HUES48 (cell line): ENCODE data around the gene NSMF.

Source experiments
- H3K27ac ChIP-seq: one replicate; pipeline ENCODE4 v1.7.0; 2013; ENCODE audit warnings: low read depth, low read length, inconsistent platforms
- H3K27me3 ChIP-seq: 2 replicates; pipeline ENCODE4 v1.6.1; 2013; ENCODE audit warnings: mild to moderate bottlenecking, low read length; ENCODE audit not compliant: control insufficient read depth, insufficient read depth
- H3K36me3 ChIP-seq: 2 replicates; pipeline ENCODE4 v1.6.1; 2013; ENCODE audit warnings: low read length; ENCODE audit not compliant: control insufficient read depth, insufficient read depth
- H3K4me1 ChIP-seq: 2 replicates; pipeline ENCODE4 v1.6.1; 2013; ENCODE audit warnings: mild to moderate bottlenecking, low read length; ENCODE audit not compliant: control insufficient read depth, insufficient read depth
- H3K4me3 ChIP-seq: 2 replicates; pipeline ENCODE4 v1.5.1; 2013; ENCODE audit warnings: mild to moderate bottlenecking, low read depth, low read length
- H3K9ac ChIP-seq: 2 replicates; pipeline ENCODE4 v1.6.1; 2013; ENCODE audit warnings: mild to moderate bottlenecking, low read depth, low read length, moderate library complexity
- H3K9me3 ChIP-seq: 2 replicates; pipeline ENCODE4 v1.6.1; 2013; ENCODE audit warnings: low read length; ENCODE audit not compliant: control insufficient read depth, insufficient read depth

Gene NSMF

DNA sequence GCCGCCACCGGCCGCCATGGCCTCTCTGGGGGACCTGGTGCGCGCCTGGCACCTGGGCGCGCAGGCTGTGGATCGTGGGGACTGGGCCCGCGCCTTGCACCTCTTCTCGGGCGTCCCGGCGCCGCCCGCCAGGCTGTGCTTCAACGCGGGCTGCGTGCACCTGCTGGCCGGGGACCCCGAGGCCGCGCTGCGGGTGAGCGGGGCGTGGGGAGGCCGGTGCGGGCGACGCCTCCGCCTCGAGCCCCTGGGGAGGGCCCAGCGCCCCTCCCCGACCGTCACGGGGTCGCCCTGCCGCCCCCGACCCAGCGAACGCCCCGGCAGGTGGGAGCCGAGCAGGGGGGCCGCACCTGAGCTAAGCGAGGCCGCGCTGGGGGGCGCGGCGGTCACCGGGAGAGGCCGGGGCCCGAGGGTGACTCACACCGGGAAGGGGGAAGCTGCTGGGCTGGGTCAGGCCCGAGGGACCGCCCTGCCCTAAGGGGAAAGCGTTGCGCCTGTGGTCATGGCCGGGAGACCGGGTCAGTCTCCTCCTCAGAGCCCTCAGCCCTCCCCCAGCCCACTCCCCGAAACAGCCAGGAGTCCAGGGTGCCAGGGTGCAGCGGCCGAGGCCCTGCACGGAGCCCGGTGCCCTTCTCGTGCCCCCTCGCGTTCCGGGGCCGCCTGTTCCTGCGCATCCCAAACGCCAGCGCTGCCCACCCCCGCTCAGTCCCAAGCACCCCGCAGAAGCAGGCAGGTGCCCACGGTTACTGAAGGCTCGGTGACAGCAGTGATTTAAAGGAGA, 35.4 kb downstream of the NSMF start:
- Histone ChIP-seq H3K27me3 (peaks cover 15% of the 10 kb centered on the region; the same call in 1 of the 2 replicates), H3K36me3 (no peaks in the 10 kb centered on the region), H3K27ac (no peak overlapping the region), H3K9me3 (no peaks in the 10 kb centered on the region), H3K4me1 (no peaks in the 10 kb centered on the region), H3K4me3 (peak overlapping the region; percentile 58), H3K9ac (no peak overlapping the region)

- H3K4me1 ChIP-seq = no peaks in the 10 kb centered on the region
- no peaks in the 10 kb centered on the region for H3K9me3 ChIP-seq
- H3K27ac ChIP-seq = no peak within 1 kb of the TSS
- peaks cover 15% of the 10 kb centered on the region; the same call in 1 of the 2 replicates for H3K27me3 ChIP-seq
- peak within 1 kb of the TSS; percentile 85 for H3K4me3 ChIP-seq
- no peaks in the 10 kb centered on the region for H3K36me3 ChIP-seq
- H3K9ac ChIP-seq = peak within 1 kb of the TSS; percentile 34; the same call in 1 of the 2 replicates
Observed at GRCh38 chr9:137422604-137423513, 36.3 kb downstream of the NSMF start, which contains the start of the genes EXD3 and NOXA1. Gene EXD3, minus strand, starts transcription at chr9:137423162. Its CDS starts 27,805 bp downstream, at chr9:137395357. Gene NOXA1, plus strand, starts transcription at chr9:137423393. Its CDS starts 137 bp downstream, at chr9:137423530.

- Histone ChIP-seq H3K27ac (no peak overlapping the region), H3K27me3 (peaks cover 15% of the 10 kb centered on the region; the same call in 1 of the 2 replicates), H3K4me1 (no peaks in the 10 kb centered on the region), H3K4me3 (peak overlapping the region; percentile 85), H3K36me3 (no peaks in the 10 kb centered on the region), H3K9me3 (no peaks in the 10 kb centered on the region), H3K9ac (peak overlapping the region; percentile 34; the same call in 1 of the 2 replicates)
Observed at GRCh38 chr9:137421838-137422603, 37.1 kb downstream of the NSMF start.

DNA sequence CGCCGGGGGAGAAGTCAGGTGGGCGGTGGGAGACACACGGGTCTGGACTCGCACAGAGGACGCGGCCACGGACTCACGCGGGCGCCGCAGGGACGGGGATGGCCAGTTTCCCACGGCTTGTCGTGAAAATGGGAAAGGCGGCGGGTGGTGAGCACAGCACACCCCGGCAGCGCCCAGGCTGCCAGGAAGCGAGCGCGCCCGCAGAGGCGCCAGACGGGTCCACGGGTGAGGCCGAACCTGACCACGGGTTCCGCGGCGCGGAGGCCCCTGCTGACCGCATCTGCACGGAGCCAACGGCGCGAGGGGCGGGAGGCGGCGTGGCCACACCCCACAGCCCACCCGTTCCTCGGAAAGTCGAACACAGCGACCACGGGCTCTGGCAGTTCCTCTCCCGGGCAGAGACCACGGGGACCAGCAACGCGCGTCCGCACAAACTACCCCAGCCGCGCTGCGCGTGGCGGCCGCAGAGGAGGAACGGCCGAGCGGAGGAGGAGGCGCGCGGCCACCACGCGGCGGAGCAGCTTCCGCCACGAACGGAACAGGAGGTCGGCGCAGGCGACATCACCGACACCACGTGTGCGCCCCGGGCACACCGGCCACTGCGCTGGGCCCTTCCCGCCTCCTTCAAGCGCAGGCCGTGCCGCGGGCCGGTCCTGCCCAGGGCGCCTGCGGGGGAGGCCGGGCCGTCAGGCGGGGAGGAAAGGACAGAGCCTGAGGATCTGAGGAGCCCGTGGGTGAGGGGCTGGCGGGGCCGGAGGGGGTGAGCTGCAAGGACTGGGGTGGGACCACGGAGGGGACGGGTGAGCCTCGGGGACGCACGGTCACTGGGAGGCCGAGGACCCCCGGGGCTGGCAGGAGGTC, 41.7 kb downstream of the NSMF start:
- Histone ChIP-seq H3K27me3 (no peaks in the 10 kb centered on the region), H3K9me3 (no peaks in the 10 kb centered on the region), H3K4me3 (no peak overlapping the region), H3K9ac (no peak overlapping the region), H3K27ac (no peak overlapping the region), H3K36me3 (no peaks in the 10 kb centered on the region), H3K4me1 (no peaks in the 10 kb centered on the region)

DNA sequence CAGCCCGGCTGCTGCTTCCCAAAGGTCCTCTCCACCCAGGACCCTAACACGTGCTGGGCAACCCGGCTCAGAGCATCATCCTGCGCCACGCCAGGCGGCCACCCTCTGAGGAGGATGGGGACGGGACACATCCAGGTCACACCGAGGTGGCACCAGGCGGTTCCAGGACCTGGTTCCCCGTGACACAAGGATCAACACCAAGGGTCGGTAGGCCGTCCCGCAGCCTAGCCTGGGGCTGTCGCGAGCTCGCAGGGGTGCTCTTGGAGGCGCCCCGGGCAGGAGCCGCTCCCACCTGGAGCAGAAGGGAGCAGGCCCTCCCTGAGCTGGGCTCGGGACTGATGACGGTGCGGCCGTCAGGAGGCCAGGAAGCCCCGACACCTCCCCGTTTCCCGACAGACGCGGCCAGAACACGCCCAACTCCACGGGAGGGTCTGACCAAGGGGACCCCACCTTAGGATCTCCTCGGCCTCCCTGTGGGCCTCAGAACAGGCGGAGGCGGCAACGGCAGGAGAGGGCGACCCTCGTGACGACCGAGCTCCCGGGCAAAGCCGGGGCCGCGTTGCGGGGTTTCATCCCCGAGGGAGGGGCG, 42.5 kb downstream of the NSMF start:
- H3K36me3 ChIP-seq = no peaks in the 10 kb centered on the region
- H3K27me3 ChIP-seq = no peaks in the 10 kb centered on the region
- no peak overlapping the region for H3K4me3 ChIP-seq
- no peak overlapping the region for H3K27ac ChIP-seq
- H3K9ac ChIP-seq = no peak overlapping the region
- H3K9me3 ChIP-seq = no peaks in the 10 kb centered on the region
- H3K4me1 ChIP-seq = no peaks in the 10 kb centered on the region

DNA sequence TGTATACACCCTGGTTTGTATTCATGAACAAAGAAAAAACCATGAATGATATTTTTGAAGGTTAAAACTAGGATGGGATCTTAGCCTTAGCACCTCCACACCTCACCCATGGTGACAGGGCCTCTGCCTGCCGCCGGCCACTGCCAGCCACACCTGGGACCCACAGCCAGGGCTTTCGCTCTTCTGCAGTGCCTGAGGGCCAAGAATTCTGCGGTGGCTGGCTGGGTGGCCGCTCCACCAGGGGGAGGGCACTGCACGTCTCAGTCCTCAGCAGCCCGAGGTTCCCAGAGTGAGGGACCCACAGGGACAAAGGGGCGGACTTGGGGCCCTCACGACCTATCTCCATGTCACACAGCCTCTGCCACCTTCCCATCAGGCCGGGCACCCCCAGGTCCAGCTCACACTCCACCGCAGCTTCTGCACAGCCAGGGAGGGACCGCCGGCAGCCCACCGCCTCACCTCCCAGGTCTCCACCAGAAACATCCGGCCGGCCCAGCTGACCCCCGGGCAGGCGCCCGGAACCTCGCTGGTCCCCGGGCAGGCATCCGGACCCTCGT, 43.0 kb downstream of the NSMF start:
- Histone ChIP-seq H3K9me3 (no peaks in the 10 kb centered on the region), H3K4me1 (no peaks in the 10 kb centered on the region), H3K27ac (no peak overlapping the region), H3K4me3 (no peak overlapping the region), H3K27me3 (no peaks in the 10 kb centered on the region), H3K9ac (no peak overlapping the region), H3K36me3 (no peaks in the 10 kb centered on the region)

DNA sequence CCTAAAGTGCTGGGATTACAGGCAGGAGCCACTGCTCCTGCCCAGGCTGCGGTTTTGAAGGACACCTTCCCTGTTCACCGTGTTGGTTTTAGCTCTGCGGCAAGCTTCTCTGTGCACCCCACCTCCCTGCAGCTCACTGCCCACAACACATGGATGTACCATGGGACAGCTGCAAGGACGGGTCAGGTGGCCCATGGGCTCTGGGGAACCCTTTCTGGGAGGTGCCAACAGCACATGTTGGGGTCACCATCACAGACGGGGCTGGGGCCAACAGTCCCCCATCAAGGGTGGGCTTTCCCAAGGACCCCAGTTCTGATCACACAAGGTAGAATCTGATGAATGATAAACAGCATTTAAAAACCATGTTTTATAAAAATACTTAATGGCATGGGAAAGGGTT, 43.7 kb downstream of the NSMF start:
- H3K27me3 ChIP-seq = no peaks in the 10 kb centered on the region
- H3K9ac ChIP-seq = no peak overlapping the region
- H3K27ac ChIP-seq = no peak overlapping the region
- no peaks in the 10 kb centered on the region for H3K9me3 ChIP-seq
- H3K36me3 ChIP-seq = no peaks in the 10 kb centered on the region
- no peaks in the 10 kb centered on the region for H3K4me1 ChIP-seq
- no peak overlapping the region for H3K4me3 ChIP-seq

- Histone ChIP-seq H3K9me3 (no peaks in the 10 kb centered on the region), H3K36me3 (no peaks in the 10 kb centered on the region), H3K4me3 (no peak overlapping the region), H3K27ac (no peak overlapping the region), H3K9ac (no peak overlapping the region), H3K27me3 (no peaks in the 10 kb centered on the region), H3K4me1 (no peaks in the 10 kb centered on the region)
Observed at GRCh38 chr9:137412431-137412830, 46.7 kb downstream of the NSMF start.

DNA sequence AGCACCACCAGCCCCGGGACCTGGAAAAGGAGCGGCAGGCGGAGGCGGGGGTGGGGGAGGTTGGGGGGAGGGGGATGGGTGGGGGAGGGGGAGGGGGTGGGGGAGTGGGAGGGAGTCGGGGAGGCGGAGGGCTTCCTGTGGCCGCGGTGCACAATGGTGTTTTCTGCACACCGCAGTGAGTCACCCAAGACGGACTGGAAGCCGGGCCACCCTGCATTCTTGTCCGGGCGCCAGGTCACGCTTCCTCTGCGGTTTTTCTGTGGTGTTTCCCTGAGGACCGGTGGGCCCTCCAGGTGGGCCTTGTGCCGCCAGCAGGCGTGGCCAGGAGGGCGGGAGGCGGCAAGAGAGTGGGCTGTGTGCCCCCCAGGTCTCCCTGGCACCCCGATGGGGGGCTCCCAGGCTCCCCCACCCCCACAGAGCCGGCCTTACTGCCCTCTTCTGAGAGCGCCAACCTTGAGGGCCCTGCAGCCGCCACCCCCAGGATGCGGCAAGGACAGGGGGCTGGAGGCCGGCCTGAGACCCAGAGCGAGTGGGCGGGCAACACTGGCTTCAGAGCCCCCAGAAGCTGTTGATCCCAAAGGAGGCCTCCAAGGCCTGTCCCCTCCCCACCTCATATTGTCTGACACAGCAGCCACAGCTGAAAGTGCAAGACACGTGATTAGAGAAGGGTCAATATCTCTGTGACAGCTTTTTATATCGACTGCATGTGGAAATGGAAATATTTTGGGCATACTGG, 47.3 kb downstream of the NSMF start:
- no peak overlapping the region for H3K27ac ChIP-seq
- no peaks in the 10 kb centered on the region for H3K36me3 ChIP-seq
- H3K4me1 ChIP-seq = no peaks in the 10 kb centered on the region
- H3K27me3 ChIP-seq = no peaks in the 10 kb centered on the region
- no peak overlapping the region for H3K9ac ChIP-seq
- no peak overlapping the region for H3K4me3 ChIP-seq
- no peaks in the 10 kb centered on the region for H3K9me3 ChIP-seq
